Measurements from ENCODE around the gene TMPRSS11D.

TMPRSS11D gene

GRCh38 chr4:67790721-67791120 is 93.1 kb downstream of the TMPRSS11D start:
- Histone ChIP-seq H3K79me2 (ENCODE audit: control insufficient read depth, low read length) (no peaks in the 10 kb centered on the region), H3K27me3 (ENCODE audit: control insufficient read depth, low read length) (no peaks in the 10 kb centered on the region), H3K9me2 (replicated peaks; ENCODE audit: control insufficient read depth, low read length) (no peaks in the 10 kb centered on the region), H4K20me1 (ENCODE audit: control insufficient read depth, insufficient read depth, low read depth, low read length) (no peaks in the 10 kb centered on the region), H3K4me3 (ENCODE audit: low read length) (no peak overlapping the region), H3K4me2 (ENCODE audit: low read length) (no peak overlapping the region), H3K4me1 (ENCODE audit: control insufficient read depth, low read length) (no peaks in the 10 kb centered on the region), H3K27ac (ENCODE audit: low read depth, low read length) (no peak overlapping the region), H3K9me3 (ENCODE audit: control insufficient read depth, insufficient read depth, low read length) (no peaks in the 10 kb centered on the region), H3F3A (ENCODE audit: control insufficient read depth, insufficient read depth) (no peaks in the 10 kb centered on the region), H3K36me3 (ENCODE audit: control insufficient read depth, low read length) (no peaks in the 10 kb centered on the region)
- TF ChIP-seq EZH2phosphoT487 (IDR thresholded peaks at IDR 0.05; ENCODE audit: borderline replicate concordance, low read length), result no peak
- TF ChIP-seq CTCF (IDR thresholded peaks at IDR 0.05; ENCODE audit: low read depth, low read length, poor library complexity, severe bottlenecking), result no peak

GRCh38 chr4:67787311-67787710 is 96.5 kb downstream of the TMPRSS11D start:
- no peak overlapping the region for H3K4me2 ChIP-seq (ENCODE audit: low read length)
- H3K79me2 ChIP-seq (ENCODE audit: control insufficient read depth, low read length), result no peaks in the 10 kb centered on the region
- H3K36me3 ChIP-seq (ENCODE audit: control insufficient read depth, low read length), result no peaks in the 10 kb centered on the region
- H3K4me1 ChIP-seq (ENCODE audit: control insufficient read depth, low read length), result no peaks in the 10 kb centered on the region
- no peaks in the 10 kb centered on the region for H4K20me1 ChIP-seq (ENCODE audit: control insufficient read depth, insufficient read depth, low read depth, low read length)
- no peak overlapping the region for H3K27ac ChIP-seq (ENCODE audit: low read depth, low read length)
- no peaks in the 10 kb centered on the region for H3K9me2 ChIP-seq (replicated peaks; ENCODE audit: control insufficient read depth, low read length)
- no peak overlapping the region for H3K4me3 ChIP-seq (ENCODE audit: low read length)
- no peaks in the 10 kb centered on the region for H3K9me3 ChIP-seq (ENCODE audit: control insufficient read depth, insufficient read depth, low read length)
- no peak for TF ChIP-seq EZH2phosphoT487 (IDR thresholded peaks at IDR 0.05; ENCODE audit: borderline replicate concordance, low read length)
- TF ChIP-seq CTCF (IDR thresholded peaks at IDR 0.05; ENCODE audit: low read depth, low read length, poor library complexity, severe bottlenecking), result no peak
- H3K27me3 ChIP-seq (ENCODE audit: control insufficient read depth, low read length), result no peaks in the 10 kb centered on the region
- H3F3A ChIP-seq (ENCODE audit: control insufficient read depth, insufficient read depth), result no peaks in the 10 kb centered on the region

- no peaks in the 10 kb centered on the region for H3K36me3 ChIP-seq (ENCODE audit: control insufficient read depth, low read length)
- no peaks in the 10 kb centered on the region for H3F3A ChIP-seq (ENCODE audit: control insufficient read depth, insufficient read depth)
- TF ChIP-seq EZH2phosphoT487 (IDR thresholded peaks at IDR 0.05; ENCODE audit: borderline replicate concordance, low read length) (no peak), CTCF (IDR thresholded peaks at IDR 0.05; ENCODE audit: low read depth, low read length, poor library complexity, severe bottlenecking) (no peak)
- H3K27ac ChIP-seq (ENCODE audit: low read depth, low read length), result no peak overlapping the region
- no peaks in the 10 kb centered on the region for H4K20me1 ChIP-seq (ENCODE audit: control insufficient read depth, insufficient read depth, low read depth, low read length)
- no peak overlapping the region for H3K4me3 ChIP-seq (ENCODE audit: low read length)
- H3K4me2 ChIP-seq (ENCODE audit: low read length), result no peak overlapping the region
- H3K9me2 ChIP-seq (replicated peaks; ENCODE audit: control insufficient read depth, low read length), result no peaks in the 10 kb centered on the region
- H3K4me1 ChIP-seq (ENCODE audit: control insufficient read depth, low read length), result no peaks in the 10 kb centered on the region
- no peaks in the 10 kb centered on the region for H3K27me3 ChIP-seq (ENCODE audit: control insufficient read depth, low read length)
- no peaks in the 10 kb centered on the region for H3K79me2 ChIP-seq (ENCODE audit: control insufficient read depth, low read length)
- no peaks in the 10 kb centered on the region for H3K9me3 ChIP-seq (ENCODE audit: control insufficient read depth, insufficient read depth, low read length)
Measured at GRCh38 chr4:67785528-67785927, 98.3 kb downstream of the TMPRSS11D start.

- no peaks in the 10 kb centered on the region for H3K79me2 ChIP-seq (ENCODE audit: control insufficient read depth, low read length)
- H3K4me2 ChIP-seq (ENCODE audit: low read length), result no peak overlapping the region
- H3F3A ChIP-seq (ENCODE audit: control insufficient read depth, insufficient read depth), result no peaks in the 10 kb centered on the region
- no peaks in the 10 kb centered on the region for H3K9me3 ChIP-seq (ENCODE audit: control insufficient read depth, insufficient read depth, low read length)
- H3K36me3 ChIP-seq (ENCODE audit: control insufficient read depth, low read length), result no peaks in the 10 kb centered on the region
- no peaks in the 10 kb centered on the region for H3K9me2 ChIP-seq (replicated peaks; ENCODE audit: control insufficient read depth, low read length)
- no peaks in the 10 kb centered on the region for H3K4me1 ChIP-seq (ENCODE audit: control insufficient read depth, low read length)
- no peak overlapping the region for H3K27ac ChIP-seq (ENCODE audit: low read depth, low read length)
- H3K27me3 ChIP-seq (ENCODE audit: control insufficient read depth, low read length), result no peaks in the 10 kb centered on the region
- TF ChIP-seq CTCF (IDR thresholded peaks at IDR 0.05; ENCODE audit: low read depth, low read length, poor library complexity, severe bottlenecking), result no peak
- no peak for TF ChIP-seq EZH2phosphoT487 (IDR thresholded peaks at IDR 0.05; ENCODE audit: borderline replicate concordance, low read length)
- H3K4me3 ChIP-seq (ENCODE audit: low read length), result no peak overlapping the region
- H4K20me1 ChIP-seq (ENCODE audit: control insufficient read depth, insufficient read depth, low read depth, low read length), result no peaks in the 10 kb centered on the region
Measured at GRCh38 chr4:67779631-67780030, 104.2 kb downstream of the TMPRSS11D start.
